ENCODE results near the gene DSN1. TPM values are rescaled to one million over a fixed set of nuclear protein-coding genes. Genes with fewer than 3 reads are reported as not detected.

Gene DSN1
- total and polyA plus RNA-seq, 2 donors (not counting 3 experiments of a cell fraction or from before 2014, with no cell fraction given): 11.0 to 25.0 TPM

- no peaks in the 10 kb centered on the region for H3K27me3 ChIP-seq (ENCODE audit: control insufficient read depth in 2 of 2, insufficient read depth in 2 of 2, low read length in 2 of 2)
- POLR2A ChIA-PET: interaction anchor here (1.4 kb wide), 1 partner anchor 9 kb away, joined by 5 read pairs; no protein-coding TSS in a partner anchor
- no peaks in the 10 kb centered on the region for H4K20me1 ChIP-seq (replicated peaks; ENCODE audit: control insufficient read depth, extremely low read depth, insufficient read depth, low read length)
- DNase-seq (ENCODE audit: low read depth, low spot score) (peak; percentile 92), FAIRE-seq (peak; percentile 84)
- peak within 1 kb of the TSS; percentile 39 to 76 (median 66) for H3K4me3 ChIP-seq (replicated peaks in 1 of 3; ENCODE audit: insufficient read depth in 1 of 3, low read depth in 1 of 3, low read length in 3 of 3)
- no peak for TF ChIP-seq GATA2 (IDR thresholded peaks at IDR 0.05; ENCODE audit: insufficient read depth, insufficient read length, low read depth, low read length)
- no peak for TF ChIP-seq CTCF (IDR thresholded peaks at IDR 0.05; ENCODE audit: extremely low read depth in 1 of 2, insufficient read depth in 1 of 2, low read depth in 1 of 2, low read length in 2 of 2)
- peak; percentile 68 for TF ChIP-seq POLR2A (IDR thresholded peaks at IDR 0.05; ENCODE audit: low read depth, low read length)
- TF ChIP-seq POLR2AphosphoS5 (IDR thresholded peaks at IDR 0.05; ENCODE audit: insufficient read depth, low read depth, low read length): peak; percentile 46
- BruUV-seq (replicated peaks): TSS peak; percentile 87
- intact Hi-C loops (cut with micrococcal nuclease) (loop anchor here (1.0 to 5.0 kb wide), 2 partner anchors 11 to 284 kb away; no protein-coding TSS in a partner anchor), dilution Hi-C loops (cut with MboI; ENCODE audit: extremely low pct_ligation_motif_present, low sequenced_read_pairs) (no loop called here)
- peak within 1 kb of the TSS; percentile 30 for H3K27ac ChIP-seq (ENCODE audit: insufficient read depth, low read depth, low read length)
- H3K9me1 ChIP-seq (replicated peaks; ENCODE audit: control insufficient read depth, extremely low read depth, insufficient read depth, low read length): no peaks in the 10 kb centered on the region
- H3K79me2 ChIP-seq (ENCODE audit: control insufficient read depth, insufficient read depth, low read length): no peaks in the 10 kb centered on the region
- peaks cover 11% of the 10 kb centered on the region for H3K4me1 ChIP-seq (ENCODE audit: control insufficient read depth, extremely low read depth, insufficient read depth, low read length)
- H3K36me3 ChIP-seq (ENCODE audit: control insufficient read depth in 2 of 2, extremely low read depth in 1 of 2, insufficient read depth in 2 of 2, low read length in 2 of 2): no peaks in the 10 kb centered on the region
- CTCF ChIA-PET: interaction anchor here (0.6 to 1.5 kb wide), 6 partner anchors 9 to 140 kb away, joined by 3 to 18 read pairs (median 4); partner anchors contain the start of genes DSN1 and RAB5IF
- H3K4me2 ChIP-seq (ENCODE audit: insufficient read depth, low read length): peak within 1 kb of the TSS; percentile 84
- H3K9ac ChIP-seq (replicated peaks; ENCODE audit: extremely low read depth, insufficient read depth, low read length): peak within 1 kb of the TSS; percentile 58
- no peaks in the 10 kb centered on the region for H3K9me3 ChIP-seq (replicated peaks; ENCODE audit: control insufficient read depth, insufficient read depth, low read length)
- peak within 1 kb of the TSS; percentile 95 for H2AFZ ChIP-seq (ENCODE audit: low read depth, low read length)
These were observed 27.5 kb downstream of the DSN1 start, which contains the start of gene NDRG3 for GRCh38 chr20:36745927-36746659. Gene NDRG3 (minus strand): TSS chr20:36746090. CDS start chr20:36721735, 24,355 bp downstream.
